GM23338 (cell line): ENCODE measurements around the gene CCNT2.

Experiments
- JUNB ChIP-seq: IDR thresholded peaks from one replicate; pipeline ENCODE4 v1.6.1; 2016; ENCODE audit warnings: antibody characterized with exemption; ENCODE audit not compliant: unreplicated experiment
- POLR2AphosphoS5 ChIP-seq: IDR thresholded peaks from 2 replicates; pipeline ENCODE4 v1.6.1; 2016; ENCODE audit warnings: antibody characterized with exemption, low read depth
- TF ChIP-seq, protein P1 (sequence below), 2 experiments: fragments of 200-600 bp in 1 of 2; sonication (generic) in 1 of 2; conservative IDR thresholded peaks; 2 replicates each; pipeline versions ENCODE4 v1.5.1 to v1.6.1; 2016 to 2017; ENCODE audit warnings: antibody characterized with exemption in 2 of 2, low read depth in 2 of 2, mild to moderate bottlenecking in 2 of 2, moderate library complexity in 1 of 2
- TF ChIP-seq, protein P2 (sequence below): IDR thresholded peaks from one replicate; pipeline ENCODE4 v1.6.1; 2018; ENCODE audit warnings: antibody characterized with exemption; ENCODE audit not compliant: unreplicated experiment

DNA sequence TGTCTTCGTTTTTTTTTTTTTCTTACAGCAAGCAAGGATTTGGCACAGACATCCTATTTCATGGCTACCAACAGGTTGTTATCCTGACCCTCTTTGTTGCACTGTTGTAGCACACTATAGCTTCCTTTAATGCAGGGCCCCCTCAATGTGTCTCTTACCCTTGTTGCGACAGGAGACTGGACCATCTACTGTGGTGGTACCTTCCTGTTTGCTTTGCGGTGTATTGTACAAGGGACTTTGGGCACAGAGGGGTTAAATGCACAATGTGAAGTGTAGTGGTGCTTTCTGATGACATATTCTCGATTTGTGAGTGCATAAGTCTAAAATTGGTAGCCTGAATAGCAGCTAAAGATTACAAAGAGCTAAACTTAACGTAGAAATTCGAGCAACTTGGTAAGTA lies 27.5 kb downstream of the CCNT2 start:
- TF ChIP-seq, protein P1, sequence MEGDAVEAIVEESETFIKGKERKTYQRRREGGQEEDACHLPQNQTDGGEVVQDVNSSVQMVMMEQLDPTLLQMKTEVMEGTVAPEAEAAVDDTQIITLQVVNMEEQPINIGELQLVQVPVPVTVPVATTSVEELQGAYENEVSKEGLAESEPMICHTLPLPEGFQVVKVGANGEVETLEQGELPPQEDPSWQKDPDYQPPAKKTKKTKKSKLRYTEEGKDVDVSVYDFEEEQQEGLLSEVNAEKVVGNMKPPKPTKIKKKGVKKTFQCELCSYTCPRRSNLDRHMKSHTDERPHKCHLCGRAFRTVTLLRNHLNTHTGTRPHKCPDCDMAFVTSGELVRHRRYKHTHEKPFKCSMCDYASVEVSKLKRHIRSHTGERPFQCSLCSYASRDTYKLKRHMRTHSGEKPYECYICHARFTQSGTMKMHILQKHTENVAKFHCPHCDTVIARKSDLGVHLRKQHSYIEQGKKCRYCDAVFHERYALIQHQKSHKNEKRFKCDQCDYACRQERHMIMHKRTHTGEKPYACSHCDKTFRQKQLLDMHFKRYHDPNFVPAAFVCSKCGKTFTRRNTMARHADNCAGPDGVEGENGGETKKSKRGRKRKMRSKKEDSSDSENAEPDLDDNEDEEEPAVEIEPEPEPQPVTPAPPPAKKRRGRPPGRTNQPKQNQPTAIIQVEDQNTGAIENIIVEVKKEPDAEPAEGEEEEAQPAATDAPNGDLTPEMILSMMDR (conservative IDR thresholded peaks at IDR 0.05; ENCODE audit: low read depth in 2 of 2), result no peak
- TF ChIP-seq POLR2AphosphoS5 (no peak), JUNB (no peak)
- TF ChIP-seq, protein P2, sequence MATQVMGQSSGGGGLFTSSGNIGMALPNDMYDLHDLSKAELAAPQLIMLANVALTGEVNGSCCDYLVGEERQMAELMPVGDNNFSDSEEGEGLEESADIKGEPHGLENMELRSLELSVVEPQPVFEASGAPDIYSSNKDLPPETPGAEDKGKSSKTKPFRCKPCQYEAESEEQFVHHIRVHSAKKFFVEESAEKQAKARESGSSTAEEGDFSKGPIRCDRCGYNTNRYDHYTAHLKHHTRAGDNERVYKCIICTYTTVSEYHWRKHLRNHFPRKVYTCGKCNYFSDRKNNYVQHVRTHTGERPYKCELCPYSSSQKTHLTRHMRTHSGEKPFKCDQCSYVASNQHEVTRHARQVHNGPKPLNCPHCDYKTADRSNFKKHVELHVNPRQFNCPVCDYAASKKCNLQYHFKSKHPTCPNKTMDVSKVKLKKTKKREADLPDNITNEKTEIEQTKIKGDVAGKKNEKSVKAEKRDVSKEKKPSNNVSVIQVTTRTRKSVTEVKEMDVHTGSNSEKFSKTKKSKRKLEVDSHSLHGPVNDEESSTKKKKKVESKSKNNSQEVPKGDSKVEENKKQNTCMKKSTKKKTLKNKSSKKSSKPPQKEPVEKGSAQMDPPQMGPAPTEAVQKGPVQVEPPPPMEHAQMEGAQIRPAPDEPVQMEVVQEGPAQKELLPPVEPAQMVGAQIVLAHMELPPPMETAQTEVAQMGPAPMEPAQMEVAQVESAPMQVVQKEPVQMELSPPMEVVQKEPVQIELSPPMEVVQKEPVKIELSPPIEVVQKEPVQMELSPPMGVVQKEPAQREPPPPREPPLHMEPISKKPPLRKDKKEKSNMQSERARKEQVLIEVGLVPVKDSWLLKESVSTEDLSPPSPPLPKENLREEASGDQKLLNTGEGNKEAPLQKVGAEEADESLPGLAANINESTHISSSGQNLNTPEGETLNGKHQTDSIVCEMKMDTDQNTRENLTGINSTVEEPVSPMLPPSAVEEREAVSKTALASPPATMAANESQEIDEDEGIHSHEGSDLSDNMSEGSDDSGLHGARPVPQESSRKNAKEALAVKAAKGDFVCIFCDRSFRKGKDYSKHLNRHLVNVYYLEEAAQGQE, result no peak
